NCI-H2029 (cell line): Measurements from ENCODE around the gene MCCC2.
"Not testable (repeated sequence)": the region's sequence is repeated elsewhere in the genome, so short reads cannot be mapped to it uniquely, and the experiment has no call there.

Experiments used
- DNase-seq: peaks from one replicate; lab custom pipeline; 2025; lab: John Stamatoyannopoulos, UW

The MCCC2 gene

DNA sequence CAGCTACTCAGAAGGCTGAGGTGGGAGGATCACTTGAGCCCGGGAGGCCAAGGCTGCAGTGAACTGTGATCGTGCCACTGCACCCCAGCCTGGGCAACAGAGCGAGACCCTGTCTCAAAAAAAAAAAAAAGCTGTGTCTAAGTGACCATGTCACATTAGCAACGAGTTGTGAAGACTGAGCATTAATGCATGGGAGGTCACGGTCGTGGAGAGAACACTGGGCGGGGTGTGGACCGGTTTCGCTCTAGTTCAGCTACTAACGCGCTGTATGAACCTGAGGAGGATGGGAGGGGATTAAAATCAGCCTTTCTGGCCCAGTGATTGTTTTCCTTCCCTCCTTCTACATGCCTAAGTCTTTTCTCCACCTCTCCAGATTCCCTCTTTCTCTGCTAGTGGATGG is 75.2 kb downstream of the MCCC2 start:
- DNase-seq = no peak

DNA sequence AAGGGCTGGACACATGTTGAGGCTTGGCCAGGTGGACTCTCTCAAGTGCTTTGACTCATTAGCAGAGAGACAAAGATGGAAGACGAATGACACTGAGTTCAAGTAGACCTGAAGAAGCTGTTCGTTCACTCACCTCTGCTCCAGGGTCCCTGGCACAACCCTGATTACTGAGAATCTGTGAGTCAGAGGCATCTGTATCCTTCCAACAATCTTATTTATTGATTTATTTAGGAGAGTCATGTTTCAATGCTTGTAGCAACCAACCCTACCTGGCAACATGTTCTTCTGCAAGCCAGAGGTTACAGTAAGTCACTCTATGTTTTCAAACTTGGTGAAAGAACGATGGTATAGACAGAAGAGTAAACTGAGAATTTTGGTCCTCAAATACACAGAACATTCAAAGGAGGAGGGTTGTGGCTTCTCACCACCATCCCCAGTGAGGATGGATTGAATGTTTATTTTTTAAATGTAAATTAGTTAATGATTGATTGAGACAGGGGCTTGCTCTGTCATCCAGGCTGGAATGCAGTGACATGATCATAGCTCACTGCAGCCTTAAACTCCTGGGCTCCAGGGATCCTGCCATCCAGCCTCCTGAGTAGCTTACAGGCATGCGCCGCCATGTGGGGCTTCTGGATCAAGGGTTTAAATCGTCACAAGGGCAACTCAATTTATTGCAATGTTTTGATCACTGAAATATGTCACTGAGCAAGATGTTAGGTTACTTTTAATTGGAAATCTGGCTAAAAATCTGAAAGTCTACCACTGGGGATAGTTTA is 76.2 kb downstream of the MCCC2 start:
- no peak for DNase-seq

DNA sequence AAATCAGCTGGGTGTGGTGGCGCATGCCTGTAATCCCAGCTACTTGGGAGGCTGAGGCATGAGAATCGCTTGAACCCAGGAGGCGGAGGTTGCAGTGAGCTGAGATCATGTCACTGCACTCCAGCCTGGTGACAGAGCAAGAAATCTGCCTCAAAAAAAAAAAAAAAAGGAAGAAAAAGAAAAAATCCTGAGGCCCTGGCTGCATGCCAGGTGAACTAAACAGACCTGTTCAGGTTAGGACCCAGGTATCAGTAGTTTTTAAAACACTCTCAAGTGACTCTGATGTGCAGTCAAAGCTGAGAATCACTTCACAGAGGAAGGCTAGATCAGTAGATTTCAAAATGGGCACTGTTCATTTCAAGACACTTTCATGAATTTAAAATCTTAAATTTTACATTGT is 77.5 kb downstream of the MCCC2 start:
- not testable (repeated sequence) for DNase-seq

DNA sequence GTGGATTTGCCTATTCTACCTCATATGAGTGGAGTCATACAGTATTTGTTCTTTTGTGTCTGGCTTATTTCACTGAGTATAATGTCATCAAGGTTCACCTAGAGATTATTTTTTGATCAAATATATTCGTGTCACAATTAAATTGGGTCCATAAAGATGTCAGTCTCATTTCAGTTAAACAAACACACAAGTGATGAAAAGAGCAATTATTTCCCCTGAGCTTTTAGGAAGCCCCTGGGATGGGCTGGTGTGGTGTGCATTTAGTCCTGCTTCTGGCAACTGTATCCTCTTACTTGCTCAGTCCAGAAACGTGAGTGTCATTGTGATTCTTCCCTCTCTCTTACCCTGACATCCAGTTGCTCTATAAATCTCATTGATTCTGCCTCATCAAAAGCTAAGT is 79.2 kb downstream of the MCCC2 start:
- no peak for DNase-seq

DNA sequence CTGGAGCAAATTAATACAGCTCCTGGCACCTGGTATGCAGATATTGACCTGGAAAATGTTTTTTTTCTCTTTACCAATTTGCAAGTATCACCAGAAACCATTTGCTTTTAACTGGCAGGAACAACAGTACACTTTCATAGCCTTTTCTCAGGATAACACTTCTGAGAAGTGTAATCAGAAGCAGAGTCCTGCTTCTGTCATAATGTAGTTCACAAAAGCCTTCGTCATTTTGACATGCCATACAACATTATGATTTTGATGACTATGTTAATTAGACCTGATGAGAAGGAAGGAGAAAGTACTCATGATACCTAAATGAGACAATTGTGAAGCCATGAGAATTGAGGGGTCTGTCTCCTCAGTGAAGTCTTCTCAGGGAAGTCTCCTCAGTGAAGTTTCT is 90.8 kb downstream of the MCCC2 start:
- DNase-seq = no peak

DNA sequence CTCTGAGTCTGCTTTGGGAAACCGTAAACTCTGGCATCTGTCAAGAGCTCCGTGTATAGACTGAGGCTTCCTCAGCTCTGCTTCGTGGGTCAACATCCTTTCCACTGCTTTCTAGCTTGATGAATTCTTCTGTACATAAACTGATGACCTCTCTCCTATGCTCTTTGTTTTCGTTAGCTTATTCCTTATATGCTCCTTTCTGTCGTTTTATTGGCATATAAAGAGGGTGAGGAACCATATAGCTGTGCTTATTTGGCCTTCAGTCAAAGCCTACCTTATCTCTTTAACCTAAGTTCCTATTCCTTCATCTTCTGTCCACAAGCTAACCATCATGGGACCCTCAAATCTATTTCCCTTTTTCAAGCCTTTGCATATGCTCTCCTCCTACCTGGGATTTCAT is 92.6 kb downstream of the MCCC2 start:
- no peak for DNase-seq

DNA sequence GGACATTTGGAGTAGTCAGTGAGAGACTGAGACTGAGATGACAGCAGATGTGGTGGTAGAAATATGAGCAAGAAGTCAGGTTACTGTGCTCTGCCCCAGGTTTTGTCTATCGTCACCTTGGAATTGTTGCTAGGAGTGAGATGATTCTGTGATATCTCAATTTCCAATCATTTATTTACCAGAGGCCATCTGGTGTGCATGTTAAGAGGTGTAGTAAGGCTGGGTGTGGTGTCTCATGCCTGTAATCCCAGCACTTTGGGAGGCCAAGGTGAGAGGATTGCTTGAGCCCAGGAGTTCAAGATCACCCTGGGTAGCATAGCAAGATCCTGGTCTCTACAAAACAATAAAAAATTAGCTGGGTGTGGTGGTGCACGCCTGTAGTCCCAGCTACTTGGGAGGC is 93.4 kb downstream of the MCCC2 start:
- DNase-seq = no peak

DNA sequence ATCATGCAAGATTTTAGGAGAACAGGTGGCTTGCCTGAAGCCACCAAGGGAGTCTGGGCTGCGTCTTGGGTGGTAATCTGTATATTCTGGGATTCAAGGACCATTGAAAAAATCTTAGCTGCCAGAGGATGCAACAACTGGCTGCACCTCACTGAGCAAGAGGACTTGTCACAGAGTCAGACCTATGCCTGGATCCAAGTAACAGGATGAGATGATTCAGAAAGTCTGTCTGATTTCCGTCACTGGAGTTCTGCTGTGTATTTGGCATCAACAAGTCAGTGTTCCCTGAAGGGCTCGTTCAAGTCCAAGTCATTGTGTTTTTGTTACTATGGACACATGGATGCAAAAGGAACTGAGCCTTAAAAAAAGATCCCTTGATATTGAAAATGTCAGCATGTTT is 94.2 kb downstream of the MCCC2 start:
- no peak for DNase-seq

DNA sequence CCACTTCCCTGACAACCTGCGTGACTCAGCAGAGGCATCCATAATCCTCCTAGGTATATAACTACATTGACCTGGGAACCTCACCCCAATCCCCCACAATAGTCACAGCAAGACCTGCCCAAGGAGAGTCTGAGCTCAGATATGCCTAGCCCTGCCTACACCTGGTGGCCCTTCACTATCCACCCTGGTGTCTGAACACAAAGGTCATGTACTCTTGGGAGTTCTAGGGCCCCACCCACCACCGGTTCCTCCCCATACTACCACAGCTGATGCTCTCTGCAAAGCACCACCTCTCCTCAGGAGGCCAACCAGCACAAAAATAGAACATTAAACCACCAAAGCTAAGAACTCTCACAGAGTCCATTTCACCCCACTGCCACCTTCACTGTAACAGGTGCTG is 97.2 kb downstream of the MCCC2 start:
- DNase-seq = no peak

DNA sequence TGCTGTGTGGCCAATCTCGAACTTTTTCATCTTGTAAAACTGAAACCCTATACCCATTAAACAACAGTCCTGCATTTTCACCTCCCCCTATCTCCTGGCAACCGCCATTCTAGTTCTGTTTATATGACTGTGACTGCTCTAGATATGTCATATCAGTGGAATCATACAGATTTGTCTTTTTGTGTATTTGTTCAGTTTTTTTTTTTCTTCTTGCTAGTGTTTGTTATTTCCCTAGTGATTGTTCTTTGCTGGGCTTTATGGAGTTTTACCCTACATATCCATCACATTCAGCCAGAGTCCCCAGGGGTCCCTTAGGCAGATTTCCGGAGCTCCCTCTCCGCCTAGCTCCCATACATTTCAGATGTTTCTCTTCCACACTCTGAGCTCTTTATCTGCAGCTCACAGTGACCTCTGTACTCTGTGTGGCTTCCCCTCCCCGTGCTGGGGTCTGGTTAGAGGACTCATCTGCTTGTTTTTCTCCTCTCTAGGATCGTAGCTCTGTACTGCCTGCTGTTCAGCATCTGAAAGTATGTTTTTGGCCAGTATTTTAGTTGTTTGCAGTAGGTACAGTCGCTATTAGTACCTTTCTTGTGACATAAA is 106.8 kb downstream of the MCCC2 start:
- no peak for DNase-seq

DNA sequence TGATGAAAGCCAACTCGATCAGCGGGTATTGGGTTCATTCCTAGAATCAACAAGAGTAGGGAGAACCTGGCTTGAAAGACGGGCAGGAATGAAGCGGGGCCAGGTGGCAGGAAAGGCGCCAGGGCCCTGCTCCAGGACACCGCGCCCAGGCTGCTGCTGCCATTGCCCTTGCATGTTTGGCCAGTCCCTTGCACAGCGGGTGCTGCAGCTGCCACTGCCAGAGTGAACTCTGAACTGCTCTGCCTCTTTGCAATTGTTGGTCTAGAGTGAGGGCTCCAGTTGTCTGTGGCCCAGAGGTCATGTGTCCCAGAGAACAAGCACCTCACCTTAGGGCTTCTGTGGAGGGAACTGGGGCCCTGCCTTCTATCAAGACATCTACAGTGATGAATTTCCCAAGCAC is 107.9 kb downstream of the MCCC2 start:
- DNase-seq = no peak

DNA sequence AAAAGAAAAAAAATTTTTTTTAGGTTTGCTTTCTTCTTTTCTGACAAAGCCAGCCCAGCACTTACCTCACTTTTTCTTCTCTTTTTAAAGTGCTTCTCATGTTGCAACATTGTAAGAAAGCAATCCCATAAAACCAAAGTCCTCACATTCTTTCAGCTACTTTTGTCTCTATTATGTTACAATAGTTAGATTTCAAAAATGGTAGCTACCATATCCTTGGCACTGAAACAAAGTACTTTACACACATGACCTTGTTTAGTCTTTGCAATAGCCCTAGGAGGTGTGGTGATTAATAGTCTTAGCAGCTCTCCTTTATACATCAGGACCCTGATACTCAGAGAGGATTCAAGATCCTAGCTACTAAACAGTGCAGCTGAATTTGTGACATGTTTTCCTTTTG is 108.5 kb downstream of the MCCC2 start:
- no peak for DNase-seq

DNA sequence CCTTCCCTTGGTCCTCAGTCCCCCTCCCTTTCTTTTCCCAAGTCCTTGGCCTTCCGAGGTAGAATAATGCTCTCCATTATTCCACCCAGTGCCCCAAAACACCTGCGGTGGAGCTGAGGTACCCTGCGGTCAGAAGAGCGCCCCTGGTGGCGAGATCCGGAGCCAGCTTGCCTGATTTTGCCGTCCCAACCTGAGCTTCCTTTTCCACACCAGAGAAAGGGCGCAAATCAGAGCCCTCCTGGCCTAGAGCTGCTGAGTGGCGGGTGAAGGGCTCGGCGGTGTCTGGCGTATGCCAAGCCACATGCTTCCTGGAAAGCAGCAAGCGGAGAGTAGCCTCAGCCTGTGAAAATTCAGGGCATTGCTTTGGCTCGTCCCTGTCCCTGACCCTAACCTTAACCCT is 110.8 kb downstream of the MCCC2 start:
- DNase-seq = no peak

DNA sequence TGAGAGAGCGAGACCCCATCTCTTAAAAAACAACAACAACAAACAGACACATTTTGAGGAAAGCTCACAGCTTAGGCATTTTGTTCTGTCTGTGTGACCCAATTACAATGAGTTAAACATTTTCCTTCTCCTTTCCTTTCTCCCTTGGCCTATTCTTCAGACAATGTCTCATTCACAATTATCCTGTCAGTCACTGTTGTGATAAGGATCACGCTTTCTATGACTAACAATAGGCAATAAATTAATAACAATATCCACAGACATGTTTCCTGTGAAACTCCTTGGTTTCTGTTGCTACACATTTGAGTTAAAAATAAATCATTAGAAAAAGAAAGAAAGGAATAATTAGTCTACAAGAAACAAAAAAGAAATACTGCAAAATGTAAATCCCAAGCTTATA is 112.1 kb downstream of the MCCC2 start:
- no peak for DNase-seq

DNA sequence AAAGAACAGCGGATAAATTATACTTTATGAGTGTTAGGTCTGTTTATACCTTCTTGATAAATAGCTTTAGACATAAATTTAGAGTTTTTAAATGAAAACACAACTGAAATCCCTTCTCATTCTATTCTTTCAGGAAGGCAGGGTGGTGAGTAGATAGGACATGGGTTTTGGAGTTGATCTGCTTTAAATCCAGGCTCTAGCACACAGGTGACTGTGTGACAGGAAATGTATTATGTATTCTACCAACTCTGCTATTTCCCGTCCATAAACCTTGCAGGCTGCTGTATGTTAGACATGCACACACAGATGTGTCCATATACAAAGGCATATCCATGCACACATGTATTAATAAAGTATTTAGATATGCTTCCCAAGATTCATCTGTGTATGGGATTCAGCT is 112.6 kb downstream of the MCCC2 start:
- no peak for DNase-seq

DNA sequence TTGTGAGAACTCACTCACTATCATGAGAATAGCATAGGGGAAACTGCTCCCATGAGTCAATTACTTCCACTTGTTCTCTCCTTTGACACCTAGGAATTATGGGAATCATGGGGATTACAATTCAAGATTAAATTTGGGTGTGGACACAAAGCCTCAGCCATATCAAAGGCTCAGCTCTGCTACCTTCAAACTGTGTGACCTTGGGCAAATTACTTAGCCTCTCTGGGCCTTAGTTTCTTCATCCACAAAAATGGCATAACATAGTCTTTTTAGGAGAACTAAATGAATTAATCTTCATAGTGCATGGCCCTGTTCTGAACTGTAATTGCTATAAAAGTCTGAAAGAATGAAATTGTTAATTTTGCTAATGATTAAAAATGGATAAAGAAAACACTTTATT is 113.7 kb downstream of the MCCC2 start:
- DNase-seq = no peak

DNA sequence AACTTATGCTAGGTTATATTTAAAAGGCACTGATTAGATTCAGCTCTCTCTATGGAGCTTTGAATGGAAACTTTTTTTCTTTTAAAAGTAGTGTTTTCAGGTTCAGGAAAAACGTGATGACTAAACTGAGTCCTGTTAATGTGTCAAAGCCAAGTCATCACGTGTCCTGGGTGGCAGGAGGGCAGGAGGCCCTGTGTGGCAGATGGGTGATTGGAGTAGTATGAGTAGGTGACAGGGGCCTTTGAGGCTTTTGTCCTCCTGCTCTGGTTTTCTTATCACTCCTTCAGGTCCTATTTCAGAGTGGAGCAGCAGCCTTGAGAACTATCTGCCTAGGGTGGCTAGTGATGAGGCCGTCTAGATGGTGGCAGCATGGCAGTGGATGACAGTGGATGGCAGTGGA is 114.3 kb downstream of the MCCC2 start:
- no peak for DNase-seq

DNA sequence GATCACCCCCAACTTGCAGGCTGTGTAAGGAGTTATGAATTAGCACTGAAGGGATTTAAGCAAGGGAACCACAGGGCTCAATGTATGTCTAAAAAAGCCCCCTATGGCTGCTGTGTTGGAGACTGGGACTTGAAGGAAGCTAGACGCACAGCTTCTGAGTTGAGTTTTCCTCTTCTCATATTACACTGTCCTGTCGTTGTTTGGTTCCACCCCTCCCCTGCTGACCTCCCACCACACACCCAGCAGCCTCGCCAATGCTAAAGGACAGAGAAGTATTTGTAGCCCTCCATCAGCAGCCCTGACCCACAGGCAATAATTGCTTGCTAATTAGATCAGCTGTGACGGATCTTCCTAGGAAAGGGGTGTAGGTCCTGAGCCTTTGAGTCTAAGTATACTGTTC is 116.8 kb downstream of the MCCC2 start:
- DNase-seq = no peak

DNA sequence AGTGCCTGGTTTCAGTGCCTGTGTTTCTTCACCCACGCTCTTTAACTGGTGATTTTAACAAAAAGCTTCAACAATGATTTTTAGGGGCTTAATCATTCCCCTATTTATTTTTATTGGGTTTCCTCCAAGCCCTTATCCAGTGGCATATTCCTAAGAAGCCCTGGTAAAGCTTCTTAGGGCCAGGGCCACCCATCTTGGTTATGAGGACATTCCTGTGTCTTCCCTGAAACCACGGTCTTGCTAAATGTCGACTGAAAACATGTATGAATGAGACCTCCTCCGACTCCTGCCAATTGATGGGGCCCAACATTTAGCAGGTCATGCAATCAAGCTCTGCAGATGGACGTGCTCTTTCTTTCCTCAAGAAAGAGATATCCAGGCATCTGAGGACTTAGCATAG is 118.3 kb downstream of the MCCC2 start:
- no peak for DNase-seq

DNA sequence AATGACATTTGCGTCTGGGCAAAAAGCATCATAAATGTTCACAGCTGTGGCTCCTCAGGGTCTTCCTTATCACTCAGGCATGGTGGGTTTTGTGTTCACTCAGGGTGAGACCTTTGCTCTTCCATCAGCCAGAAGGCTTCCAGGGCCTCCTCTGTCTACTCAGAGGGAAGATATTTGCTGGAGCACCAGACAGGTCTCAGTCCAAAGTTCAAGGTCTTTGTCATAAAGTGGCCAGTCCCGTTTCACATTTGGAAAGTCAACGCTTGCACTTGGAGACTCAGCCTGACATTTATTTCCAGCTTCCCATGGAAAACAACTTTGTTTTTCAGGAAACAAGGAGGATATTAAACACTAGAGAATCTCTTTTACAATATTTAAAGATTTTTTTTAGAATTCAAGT is 119.8 kb downstream of the MCCC2 start:
- no peak for DNase-seq
